Osteocyte (in vitro differentiated cells): ENCODE measurements around the gene SLC7A14. TPM values are rescaled to one million over a fixed set of nuclear protein-coding genes. Genes with fewer than 3 reads are reported as not detected.

Source experiments
- DNase-seq: peaks from one replicate; pipeline ENCODE4 v3.0.0; 2021; ENCODE audit warnings: mixed read lengths; ENCODE audit not compliant: unreplicated experiment; ENCODE audit errors: extremely low spot score
- H3K27ac Mint-ChIP-seq: one replicate; pipeline ENCODE4 v1.8.0; 2021; ENCODE audit warnings: mild to moderate bottlenecking, mixed read lengths; ENCODE audit not compliant: unreplicated experiment
- H3K27me3 Mint-ChIP-seq: one replicate; pipeline ENCODE4 v1.8.0; 2021; ENCODE audit warnings: mixed read lengths; ENCODE audit not compliant: unreplicated experiment
- H3K36me3 Mint-ChIP-seq: one replicate; pipeline ENCODE4 v1.8.0; 2021; ENCODE audit warnings: mixed read lengths; ENCODE audit not compliant: unreplicated experiment
- H3K4me1 Mint-ChIP-seq: one replicate; pipeline ENCODE4 v1.8.0; 2021; ENCODE audit warnings: mixed read lengths; ENCODE audit not compliant: unreplicated experiment
- H3K4me3 Mint-ChIP-seq: one replicate; pipeline ENCODE4 v1.8.0; 2021; ENCODE audit warnings: mild to moderate bottlenecking, moderate library complexity, mixed read lengths; ENCODE audit not compliant: unreplicated experiment
- H3K9me3 Mint-ChIP-seq: one replicate; pipeline ENCODE4 v1.8.0; 2021; ENCODE audit warnings: mixed read lengths; ENCODE audit not compliant: unreplicated experiment
- total RNA-seq: library from RNA; stranded (reverse); gene quantifications from 2 replicates; pipeline ENCODE4 v1.2.1, GENCODE V29; 2021
- TF ChIP-seq, protein P1 (sequence below): fragments of 200-600 bp; sonication (generic); IDR thresholded peaks from 2 replicates; pipeline ENCODE4 v1.5.0; 2021; ENCODE audit warnings: antibody characterized with exemption, mild to moderate bottlenecking, moderate library complexity

Gene SLC7A14
- total RNA-seq, 1 donor from 2014 or later = 2.1 TPM

DNA sequence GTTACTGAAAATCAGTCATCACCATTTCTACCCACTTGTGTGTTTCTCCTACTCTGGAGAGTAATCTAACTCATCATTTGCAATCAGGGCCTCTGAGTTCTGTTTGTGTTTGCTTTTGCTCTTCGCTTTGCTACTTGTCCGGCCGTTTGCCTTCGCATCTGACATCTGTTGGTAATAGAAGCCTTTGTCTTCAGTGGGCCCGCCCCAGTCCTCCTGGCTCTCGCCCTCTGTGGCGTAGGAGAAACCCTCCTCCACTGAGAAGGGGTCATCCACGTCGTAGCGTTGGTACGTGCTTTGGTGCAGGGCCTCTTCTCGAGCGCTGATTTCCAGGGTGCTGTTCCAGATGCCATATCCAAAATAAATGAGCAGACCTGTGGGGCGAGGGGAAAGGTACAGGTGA lies 118.9 kb downstream of the SLC7A14 start:
- H3K4me3 Mint-ChIP-seq = no peak overlapping the region
- peaks cover 5% of the 10 kb centered on the region for H3K27me3 Mint-ChIP-seq
- H3K4me1 Mint-ChIP-seq = peaks cover 17% of the 10 kb centered on the region
- no peaks in the 10 kb centered on the region for H3K9me3 Mint-ChIP-seq
- no peak for DNase-seq
- no peak overlapping the region for H3K27ac Mint-ChIP-seq
- H3K36me3 Mint-ChIP-seq = no peaks in the 10 kb centered on the region
- TF ChIP-seq, protein P1, sequence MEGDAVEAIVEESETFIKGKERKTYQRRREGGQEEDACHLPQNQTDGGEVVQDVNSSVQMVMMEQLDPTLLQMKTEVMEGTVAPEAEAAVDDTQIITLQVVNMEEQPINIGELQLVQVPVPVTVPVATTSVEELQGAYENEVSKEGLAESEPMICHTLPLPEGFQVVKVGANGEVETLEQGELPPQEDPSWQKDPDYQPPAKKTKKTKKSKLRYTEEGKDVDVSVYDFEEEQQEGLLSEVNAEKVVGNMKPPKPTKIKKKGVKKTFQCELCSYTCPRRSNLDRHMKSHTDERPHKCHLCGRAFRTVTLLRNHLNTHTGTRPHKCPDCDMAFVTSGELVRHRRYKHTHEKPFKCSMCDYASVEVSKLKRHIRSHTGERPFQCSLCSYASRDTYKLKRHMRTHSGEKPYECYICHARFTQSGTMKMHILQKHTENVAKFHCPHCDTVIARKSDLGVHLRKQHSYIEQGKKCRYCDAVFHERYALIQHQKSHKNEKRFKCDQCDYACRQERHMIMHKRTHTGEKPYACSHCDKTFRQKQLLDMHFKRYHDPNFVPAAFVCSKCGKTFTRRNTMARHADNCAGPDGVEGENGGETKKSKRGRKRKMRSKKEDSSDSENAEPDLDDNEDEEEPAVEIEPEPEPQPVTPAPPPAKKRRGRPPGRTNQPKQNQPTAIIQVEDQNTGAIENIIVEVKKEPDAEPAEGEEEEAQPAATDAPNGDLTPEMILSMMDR = no peak

DNA sequence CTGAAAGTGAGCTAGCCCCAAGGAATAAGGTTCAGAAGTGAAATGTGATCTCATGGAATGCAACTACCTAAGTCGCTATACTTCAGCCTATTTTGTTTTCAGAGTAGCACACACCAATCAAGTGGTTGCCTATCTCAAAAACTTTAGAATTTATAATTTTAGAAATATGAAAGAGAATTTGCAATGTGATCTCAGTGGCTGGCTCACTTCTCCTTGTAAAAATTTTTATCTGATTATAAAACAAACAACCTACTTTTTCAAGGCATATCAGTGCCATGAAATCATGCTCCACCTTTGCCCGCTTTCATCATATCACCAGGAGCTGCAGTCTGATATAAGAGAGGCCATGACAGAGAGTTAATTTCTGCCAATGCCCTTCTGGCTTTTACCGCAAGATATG lies 119.9 kb downstream of the SLC7A14 start:
- no peak for DNase-seq
- no peak overlapping the region for H3K27ac Mint-ChIP-seq
- H3K4me1 Mint-ChIP-seq = peaks cover 17% of the 10 kb centered on the region
- no peak overlapping the region for H3K4me3 Mint-ChIP-seq
- peaks cover 5% of the 10 kb centered on the region for H3K27me3 Mint-ChIP-seq
- no peaks in the 10 kb centered on the region for H3K36me3 Mint-ChIP-seq
- TF ChIP-seq, protein P1 = no peak
- no peaks in the 10 kb centered on the region for H3K9me3 Mint-ChIP-seq

DNA sequence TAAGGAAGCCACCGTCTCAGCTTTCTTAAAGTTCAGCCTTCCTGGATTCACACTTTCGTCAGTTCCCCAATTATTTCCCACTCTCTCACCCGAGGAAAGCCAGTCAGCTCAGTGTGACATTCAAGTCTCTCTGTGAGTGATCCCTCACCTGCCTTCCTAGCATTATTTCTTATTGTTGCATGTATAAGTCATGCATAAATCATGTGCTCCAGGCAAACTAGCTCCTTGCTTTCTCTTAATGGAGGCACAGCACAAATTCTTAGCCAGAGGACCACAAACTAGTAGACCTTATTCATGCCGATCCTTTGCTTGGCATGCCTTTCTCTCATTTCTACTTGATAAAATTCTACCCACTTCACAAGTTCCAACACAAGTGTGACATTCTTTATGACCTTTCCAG lies 122.9 kb downstream of the SLC7A14 start:
- H3K27me3 Mint-ChIP-seq = peaks cover 13% of the 10 kb centered on the region
- no peak overlapping the region for H3K27ac Mint-ChIP-seq
- no peaks in the 10 kb centered on the region for H3K36me3 Mint-ChIP-seq
- no peaks in the 10 kb centered on the region for H3K4me1 Mint-ChIP-seq
- H3K9me3 Mint-ChIP-seq = no peaks in the 10 kb centered on the region
- no peak for DNase-seq
- TF ChIP-seq, protein P1 = no peak
- no peak overlapping the region for H3K4me3 Mint-ChIP-seq

DNA sequence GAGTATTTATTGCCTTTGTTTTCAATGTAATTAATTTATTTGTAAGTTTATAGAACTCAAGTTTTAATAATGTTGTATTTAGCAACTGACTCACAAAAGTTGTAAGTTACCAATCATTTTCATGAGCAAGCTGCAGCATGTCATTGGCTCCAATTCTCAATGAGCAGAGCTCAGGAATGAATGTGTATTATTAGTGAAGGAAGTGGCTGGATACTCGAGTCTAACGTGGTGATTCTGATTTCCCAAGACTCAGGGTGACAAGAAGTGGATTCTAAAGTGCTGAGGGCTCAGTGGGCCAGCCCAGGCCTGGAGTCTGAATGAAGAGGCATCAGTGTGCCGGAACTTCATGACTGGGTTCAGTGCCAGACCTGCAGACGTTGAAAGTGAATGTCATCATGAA lies 127.6 kb downstream of the SLC7A14 start:
- Mint-ChIP-seq H3K4me1 (no peaks in the 10 kb centered on the region), H3K27ac (no peak overlapping the region), H3K4me3 (no peak overlapping the region), H3K36me3 (peaks cover 2% of the 10 kb centered on the region), H3K9me3 (peaks cover 6% of the 10 kb centered on the region), H3K27me3 (peaks cover 13% of the 10 kb centered on the region)
- TF ChIP-seq, protein P1 = no peak
- DNase-seq = no peak

DNA sequence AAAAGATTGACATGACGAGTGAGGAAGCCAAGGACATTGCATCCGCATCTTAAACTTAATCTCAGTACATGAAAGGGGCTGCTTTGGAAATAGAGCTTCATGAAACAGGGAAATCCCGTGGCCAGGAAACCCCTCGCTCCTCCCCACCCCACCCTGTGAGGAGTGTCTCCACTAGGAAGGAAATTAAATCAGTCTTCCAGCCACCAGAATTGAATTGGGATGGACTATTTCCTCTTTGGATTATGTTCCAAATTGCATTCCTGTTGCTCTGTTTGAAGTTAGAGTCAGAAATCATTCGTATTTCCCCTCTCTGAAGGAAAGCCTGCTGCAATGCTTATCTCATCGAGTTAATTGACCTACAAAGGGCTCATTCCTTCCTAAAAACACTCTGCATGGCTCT lies 131.4 kb downstream of the SLC7A14 start:
- peaks cover 6% of the 10 kb centered on the region for H3K9me3 Mint-ChIP-seq
- peaks cover 1% of the 10 kb centered on the region for H3K4me1 Mint-ChIP-seq
- peaks cover 2% of the 10 kb centered on the region for H3K36me3 Mint-ChIP-seq
- TF ChIP-seq, protein P1 = no peak
- DNase-seq = no peak
- no peak overlapping the region for H3K27ac Mint-ChIP-seq
- peaks cover 10% of the 10 kb centered on the region for H3K27me3 Mint-ChIP-seq
- no peak overlapping the region for H3K4me3 Mint-ChIP-seq
